NT2/D1 (cell line): Measurements from ENCODE around the gene TARBP2.

ENCODE experiments used
- SUZ12 ChIP-seq: IDR thresholded peaks from 2 replicates; pipeline ENCODE4 v1.6.1; 2011; ENCODE audit not compliant: insufficient read length, insufficient read depth; ENCODE audit errors: extremely low read depth
- YY1 ChIP-seq: IDR thresholded peaks from 2 replicates; pipeline ENCODE4 v1.6.1; 2011; ENCODE audit not compliant: insufficient read length, insufficient read depth
- ZNF274 ChIP-seq: IDR thresholded peaks from 2 replicates; pipeline ENCODE4 v1.6.1; 2011; ENCODE audit warnings: mild to moderate bottlenecking, low read depth, low read length

GRCh38 chr12:53453953-53454640 lies 47.0 kb upstream of the TARBP2 start:
- TF ChIP-seq SUZ12 (no peak), YY1 (no peak), ZNF274 (no peak)
